Measurements from ENCODE around the gene ZSWIM1.

ZSWIM1 gene

DNA sequence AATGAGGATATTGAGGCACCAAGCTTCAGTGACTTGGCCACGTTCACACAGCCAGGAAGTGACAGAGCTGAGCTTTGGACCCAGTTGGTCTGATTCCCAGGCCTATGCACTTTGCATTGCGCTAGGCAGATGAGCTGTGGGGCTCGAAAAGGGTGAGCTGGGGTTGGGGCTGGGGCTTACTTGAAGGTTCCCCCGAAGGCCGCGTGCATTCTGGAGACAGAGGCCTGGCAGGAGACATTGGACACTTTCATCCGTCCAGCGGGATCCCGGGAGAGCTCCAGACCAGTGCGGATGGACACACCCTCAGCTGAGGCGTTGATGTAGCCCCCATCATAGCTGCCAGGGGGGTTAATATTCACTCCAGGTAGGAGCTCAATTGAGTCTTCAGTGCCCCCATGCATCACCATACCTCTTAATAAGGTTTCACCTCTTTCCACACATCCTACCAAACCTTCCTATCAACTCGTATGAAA, 28.3 kb downstream of the ZSWIM1 start:
- no peak for DNase-seq (ENCODE audit: low spot score)

DNA sequence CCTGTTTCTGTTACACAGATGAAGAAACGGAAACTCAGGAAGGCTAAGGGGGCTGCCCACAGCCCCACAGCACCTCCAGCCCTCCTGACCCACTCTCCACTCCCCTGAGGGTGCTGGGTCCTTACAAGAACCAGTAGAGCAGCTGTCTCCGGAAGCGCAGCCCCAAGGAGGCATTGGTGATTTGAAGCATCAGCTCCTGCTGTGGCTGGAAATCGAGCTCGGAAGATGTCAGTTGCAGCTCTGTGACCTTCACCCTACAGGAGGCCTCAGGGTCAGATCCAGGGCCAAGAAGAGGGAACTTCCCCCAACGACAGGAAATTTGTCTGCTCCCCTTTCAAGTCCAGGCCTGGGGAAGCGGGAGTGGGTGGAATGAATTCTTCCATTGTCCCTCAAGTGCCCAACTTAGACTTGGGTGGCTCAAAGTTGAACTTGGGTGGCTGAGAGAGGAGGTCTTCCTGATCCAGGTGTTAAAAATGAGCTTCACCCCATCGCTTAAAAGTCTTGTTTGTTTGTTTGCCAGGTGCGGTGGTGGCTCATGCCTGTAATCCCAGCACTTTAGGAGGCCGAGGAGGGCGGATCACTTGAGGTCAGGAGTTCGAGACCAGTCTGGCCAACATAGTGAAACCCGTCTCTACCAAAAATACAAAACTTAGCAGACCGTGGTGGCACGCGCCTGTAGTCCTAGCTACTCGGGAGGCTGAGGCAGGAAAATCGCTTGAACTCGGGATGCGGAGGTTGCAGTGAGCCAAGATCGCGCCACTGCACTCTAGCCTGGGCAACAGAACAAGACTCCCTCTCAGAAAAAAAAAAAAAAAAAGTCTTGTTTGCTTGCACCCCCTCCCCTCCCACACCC, 29.0 kb downstream of the ZSWIM1 start:
- no peak for DNase-seq (ENCODE audit: low spot score)

DNA sequence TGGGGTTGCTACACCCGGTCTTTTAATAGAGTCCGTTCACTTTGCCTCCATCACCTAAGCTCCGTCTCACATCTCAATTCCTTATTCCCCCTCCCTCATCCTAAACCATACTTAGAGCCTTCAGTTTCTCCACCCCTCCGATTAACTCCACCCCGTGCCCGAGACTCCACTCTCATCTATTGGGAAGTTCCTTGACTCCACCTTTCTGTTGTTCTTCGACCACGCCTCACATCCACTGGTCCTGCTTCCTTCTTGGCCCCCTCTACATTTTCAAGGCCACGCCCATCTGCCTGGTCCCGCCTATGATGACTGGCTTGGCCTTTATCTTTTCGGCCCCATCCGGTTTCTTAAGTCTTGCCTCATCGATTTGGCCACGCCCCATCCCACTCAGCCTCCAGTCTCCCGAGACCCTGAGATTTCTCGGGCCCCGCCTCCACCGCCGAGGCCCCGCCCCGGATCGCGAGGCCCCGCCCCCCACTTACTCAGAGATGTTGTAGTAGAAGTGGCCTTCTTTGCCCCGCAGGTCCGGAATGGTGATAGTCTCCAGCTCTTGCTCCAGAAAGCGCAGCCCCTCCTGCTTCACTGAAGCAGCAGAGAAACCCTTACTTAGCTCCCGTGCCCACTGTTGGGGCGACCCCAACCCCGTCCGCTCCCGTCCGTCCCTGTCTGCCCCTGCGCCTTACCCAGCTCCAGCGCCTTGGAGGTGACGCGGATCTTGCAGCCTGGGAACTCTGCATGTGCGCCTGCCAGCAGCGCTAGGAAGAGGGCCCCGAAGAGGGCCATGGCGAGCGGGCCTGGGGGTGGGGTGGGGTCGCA, 29.9 kb downstream of the ZSWIM1 start:
- peak; percentile 96 for DNase-seq (ENCODE audit: low spot score)

DNA sequence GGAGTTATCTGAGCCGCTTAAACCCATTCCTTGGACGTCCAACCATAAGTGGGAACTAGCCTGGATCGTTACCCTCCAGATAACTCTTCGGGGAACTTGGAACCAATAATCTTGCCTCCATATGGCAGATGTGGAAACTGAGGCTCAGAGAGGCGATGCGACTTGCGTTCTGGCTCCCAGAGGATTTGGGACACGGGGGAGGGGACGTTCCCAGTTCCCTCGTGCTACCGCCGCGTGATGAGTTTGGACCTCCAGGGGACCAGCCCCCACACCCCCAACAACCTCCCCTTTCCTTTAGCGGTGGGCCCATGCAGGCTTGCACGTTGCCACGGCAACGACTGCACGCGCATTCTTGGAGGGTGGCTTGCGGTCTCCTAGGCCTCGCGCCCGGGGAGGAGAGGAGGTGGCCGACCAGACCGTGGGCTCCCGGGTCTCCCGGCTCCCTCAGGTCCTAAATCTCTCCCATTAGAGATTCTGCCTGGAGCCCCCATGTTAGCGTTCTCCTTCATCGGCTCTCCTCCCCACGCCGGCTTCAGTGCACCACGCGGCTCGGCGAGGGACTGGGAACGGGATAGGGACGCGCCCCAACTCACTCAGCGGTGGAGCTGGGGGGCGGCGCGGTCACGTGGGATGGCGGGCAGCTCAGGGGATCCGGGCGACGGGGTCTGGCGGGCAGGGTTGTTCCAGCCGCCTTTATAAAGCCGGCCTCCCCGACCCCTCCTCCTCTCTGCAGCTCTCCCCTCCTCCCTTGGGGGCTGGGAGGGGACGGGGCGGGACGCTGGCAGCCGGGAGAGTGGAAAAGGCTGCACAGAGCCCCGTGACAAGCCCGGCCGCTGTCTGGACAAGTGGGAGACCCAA, 30.7 kb downstream of the ZSWIM1 start, which contains the start of gene PLTP:
Gene PLTP, minus strand, starts transcription at position 670 of the 858 bp plus-strand sequence. CDS start 703 bp downstream, outside the sequence.
- DNase-seq (ENCODE audit: low spot score), result peak; percentile 77

DNA sequence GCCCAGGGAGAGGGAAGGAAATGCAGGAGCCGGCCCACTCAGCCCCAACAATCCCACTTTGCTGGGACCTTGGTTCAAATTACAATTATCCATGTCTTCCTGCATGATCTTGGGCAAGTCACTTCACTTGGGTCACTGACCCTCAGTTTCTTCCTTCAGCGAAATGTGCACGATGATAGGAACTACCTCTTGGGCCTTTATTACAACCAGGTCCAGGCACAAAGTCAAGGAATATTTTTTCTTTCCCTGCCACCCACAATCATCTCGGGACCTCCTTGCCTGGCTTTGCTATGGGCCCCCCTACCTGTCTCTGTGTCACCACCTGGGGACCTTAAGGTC, 31.3 kb downstream of the ZSWIM1 start:
- no peak for DNase-seq (ENCODE audit: low spot score)

DNA sequence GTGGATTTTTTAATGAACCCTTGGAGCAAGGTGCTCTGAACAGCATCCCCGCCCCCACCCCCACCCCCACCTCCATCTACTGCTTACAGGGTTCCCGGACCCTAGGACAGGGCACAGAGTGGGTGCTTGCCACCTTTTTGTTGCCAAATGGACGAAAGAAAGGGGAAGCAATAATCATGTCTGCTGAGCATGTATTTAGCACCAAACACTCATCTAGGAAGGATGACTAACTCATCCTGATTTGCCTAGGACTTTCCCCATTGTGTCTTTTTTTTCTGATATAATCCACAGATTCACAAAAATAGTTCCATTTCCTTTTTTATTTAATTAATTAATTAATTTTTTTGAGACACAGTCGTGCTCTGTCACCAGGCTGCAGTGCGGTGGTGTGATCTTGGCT, 32.1 kb downstream of the ZSWIM1 start:
- DNase-seq (ENCODE audit: low spot score), result no peak

DNA sequence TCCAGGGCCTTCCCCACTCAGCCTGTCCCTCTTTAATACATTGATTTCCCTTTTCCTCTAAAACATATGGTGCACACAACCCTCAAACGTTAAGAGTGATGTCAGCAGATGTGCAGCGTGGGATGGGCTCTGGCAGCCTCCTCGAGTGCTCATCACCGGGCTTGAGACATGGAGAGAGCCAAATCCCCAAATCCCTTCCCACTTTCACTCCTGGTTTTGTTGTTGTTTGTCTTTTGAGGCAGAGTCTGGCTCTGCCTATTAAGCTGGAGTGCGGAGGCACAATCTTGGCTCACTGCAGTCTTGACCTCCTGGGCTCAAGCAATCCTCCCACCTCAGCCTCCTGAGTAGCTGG, 36.7 kb downstream of the ZSWIM1 start:
- DNase-seq (ENCODE audit: low spot score), result peak; percentile 29

DNA sequence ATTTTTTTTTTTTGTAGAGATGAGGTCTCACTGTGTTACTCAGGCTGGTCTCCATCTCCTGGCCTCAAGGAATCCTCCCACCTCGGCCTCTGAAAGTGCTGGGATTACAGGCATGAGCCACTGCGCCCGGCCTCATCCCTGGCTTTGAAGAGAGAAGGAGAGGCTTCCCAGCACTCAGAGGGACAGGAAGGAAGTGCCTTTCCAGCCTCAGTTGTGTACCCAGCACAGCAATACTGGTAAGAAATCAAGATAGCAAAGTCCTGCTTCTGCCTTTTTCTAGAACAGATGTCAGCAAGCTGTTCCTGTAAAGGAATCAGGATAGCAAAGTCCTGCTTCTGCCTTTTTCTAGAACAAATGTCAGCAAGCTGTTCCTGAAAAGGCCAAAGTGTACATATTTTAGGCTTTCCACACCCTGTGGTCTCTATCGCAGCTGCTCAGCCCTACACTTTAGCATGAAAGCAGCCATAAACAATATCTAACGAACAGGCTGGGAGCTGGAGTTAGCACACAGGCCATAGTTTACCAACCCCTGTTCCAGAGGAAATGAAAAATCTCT, 37.2 kb downstream of the ZSWIM1 start:
- DNase-seq (ENCODE audit: low spot score), result no peak

DNA sequence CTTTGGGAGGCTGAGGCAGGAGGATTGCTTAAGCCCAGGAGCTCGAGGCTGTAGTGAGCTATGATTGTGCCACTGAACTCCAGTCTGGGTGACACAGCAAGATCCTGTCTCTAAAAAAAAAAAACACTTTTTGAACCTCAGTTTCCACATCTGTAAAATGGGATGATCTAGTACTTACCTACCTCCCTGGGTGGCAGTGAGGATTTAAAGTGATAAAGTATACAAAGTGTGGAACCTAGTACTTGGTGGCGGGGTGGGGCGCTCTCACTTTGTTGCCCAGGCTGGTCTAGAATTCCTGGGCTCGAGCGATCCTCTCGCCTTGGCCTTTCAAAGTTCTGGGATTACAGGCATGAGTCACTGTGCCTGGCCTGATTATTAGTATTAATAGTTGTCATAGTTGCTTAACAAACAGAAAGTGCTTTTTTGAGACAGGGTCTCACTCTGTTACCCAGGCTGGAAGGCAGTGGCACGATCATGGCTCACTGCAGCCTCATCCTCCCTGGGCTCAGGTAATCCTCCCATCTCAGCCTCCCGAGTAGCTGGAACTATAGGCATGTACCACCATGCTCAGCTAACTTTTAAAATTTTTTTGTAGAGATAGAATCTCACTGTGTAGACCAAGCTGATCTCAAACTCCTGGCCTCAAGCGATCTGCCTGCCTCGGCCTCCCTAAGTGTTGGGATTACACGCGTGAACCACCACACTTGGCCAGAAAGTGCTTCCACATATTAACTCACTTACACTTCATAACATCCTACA, 37.9 kb downstream of the ZSWIM1 start:
- no peak for DNase-seq (ENCODE audit: low spot score)

DNA sequence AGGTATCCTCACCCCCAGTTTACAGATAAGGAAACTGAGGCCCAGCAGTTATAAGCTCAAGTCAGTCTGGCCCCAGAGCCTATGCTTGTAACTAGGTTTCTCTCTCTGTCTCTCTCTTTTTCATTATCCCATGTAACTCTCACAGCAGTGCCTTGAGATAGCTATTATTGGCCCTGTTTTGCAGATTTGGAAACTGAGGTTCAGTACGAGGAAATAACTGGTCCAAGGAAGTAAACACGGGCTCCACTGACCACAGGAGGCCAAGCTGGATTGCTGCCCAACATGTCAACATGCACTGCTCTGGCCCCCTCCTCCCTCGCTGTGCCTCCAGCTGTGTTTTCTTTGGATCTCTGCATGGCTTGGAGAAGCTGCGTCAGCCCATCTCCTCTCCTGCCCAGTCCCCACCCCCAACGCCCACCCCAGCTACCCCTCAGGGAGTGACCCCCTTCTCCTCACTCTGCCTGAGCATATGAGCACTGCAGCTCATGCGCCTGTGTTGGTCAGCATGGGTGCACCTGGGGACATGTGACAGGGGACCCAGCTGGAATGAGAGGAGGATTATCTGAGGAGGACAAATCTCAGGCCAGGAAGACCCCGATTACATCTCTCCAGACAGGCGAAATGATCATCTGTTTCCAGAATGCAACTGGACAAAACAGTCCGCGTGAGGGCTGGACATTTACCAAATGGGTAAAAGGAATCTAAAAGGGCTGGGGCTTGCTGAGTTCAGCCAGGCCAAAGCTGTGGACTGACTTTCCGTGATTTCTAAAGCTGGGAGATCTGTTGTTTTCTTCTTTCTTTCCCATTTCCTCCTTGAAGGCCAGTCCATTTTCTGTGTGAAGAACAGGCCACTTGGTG, 38.7 kb downstream of the ZSWIM1 start:
- DNase-seq (ENCODE audit: low spot score), result no peak

DNA sequence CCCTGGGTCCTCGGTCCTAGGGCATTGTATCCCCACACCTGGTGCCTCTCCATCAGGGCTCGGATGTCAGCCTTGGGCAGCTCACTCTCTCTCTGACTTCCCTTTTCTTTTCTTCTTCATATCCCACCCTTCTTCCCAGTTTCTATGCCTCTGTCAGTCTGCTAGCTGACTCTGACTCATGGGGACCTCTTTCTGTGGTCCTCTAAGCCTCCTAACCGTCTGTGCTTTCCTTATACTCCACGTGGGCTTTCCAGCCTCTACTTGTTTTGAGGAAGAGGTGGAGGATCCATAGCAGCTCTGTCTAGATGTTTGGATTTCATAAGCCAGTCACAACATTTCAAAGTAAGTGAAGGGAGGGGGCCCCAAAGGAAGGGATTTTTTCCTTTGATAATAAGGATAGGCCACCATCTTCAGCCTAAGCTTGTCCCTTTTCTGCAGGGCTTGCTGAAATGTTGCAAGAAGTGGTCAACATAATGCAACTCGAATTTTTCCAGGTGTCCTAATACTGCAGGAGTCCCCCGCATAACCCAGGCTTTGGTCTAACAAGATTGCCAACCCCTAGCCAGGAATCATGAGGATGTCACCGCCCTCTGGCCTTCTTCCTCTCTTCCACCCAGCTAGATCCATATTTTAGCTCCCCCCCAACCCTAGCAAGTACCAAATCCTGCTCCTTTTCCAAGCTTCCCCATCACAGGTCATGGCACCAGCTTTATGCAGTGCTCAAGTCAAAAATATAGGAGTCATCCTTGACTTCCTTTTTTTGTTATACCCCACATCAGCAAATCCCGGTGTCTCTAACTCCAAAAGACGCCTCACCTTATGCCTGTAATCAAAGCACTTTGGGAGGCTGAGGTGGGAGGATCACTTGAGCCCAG, 39.7 kb downstream of the ZSWIM1 start:
- no peak for DNase-seq (ENCODE audit: low spot score)

DNA sequence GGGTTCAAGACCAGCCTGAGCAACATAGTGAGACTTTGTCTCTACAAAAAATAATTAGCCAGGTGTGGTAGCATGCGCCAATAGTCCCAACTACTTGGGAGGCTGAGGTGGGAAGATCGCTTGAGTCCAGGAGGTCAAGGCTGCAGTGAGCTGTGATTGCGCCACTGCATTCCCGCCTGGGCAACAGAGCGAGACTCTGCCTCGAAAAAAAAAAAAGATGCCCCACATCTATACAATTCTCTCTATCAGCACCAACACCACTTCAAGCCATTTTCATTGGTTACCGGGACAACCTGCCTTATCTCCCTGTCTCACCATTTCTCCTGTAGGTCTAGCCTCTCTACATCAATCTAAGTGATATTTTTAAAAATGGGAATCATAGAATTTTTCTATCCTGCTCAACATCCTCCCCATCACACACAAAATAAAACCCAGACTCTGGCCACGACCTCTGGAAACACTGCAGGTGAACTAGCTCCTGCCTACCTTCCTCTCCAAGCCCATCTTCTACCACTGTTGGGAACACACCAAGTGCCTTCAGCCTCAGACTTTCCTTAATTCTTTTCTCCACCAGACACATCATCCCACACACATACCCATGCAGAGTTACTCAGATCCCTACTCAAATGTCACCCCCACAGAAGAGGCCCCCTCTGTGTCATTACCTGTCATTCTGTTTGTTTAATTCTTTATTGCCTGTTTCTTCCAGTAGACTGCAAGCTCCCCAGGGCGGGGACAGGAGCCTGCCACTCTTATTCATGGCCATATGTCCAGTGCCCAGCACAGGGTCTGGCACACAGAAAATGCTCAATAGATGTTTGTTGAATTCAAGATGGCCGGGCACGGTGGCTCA, 40.5 kb downstream of the ZSWIM1 start:
- DNase-seq (ENCODE audit: low spot score), result no peak

DNA sequence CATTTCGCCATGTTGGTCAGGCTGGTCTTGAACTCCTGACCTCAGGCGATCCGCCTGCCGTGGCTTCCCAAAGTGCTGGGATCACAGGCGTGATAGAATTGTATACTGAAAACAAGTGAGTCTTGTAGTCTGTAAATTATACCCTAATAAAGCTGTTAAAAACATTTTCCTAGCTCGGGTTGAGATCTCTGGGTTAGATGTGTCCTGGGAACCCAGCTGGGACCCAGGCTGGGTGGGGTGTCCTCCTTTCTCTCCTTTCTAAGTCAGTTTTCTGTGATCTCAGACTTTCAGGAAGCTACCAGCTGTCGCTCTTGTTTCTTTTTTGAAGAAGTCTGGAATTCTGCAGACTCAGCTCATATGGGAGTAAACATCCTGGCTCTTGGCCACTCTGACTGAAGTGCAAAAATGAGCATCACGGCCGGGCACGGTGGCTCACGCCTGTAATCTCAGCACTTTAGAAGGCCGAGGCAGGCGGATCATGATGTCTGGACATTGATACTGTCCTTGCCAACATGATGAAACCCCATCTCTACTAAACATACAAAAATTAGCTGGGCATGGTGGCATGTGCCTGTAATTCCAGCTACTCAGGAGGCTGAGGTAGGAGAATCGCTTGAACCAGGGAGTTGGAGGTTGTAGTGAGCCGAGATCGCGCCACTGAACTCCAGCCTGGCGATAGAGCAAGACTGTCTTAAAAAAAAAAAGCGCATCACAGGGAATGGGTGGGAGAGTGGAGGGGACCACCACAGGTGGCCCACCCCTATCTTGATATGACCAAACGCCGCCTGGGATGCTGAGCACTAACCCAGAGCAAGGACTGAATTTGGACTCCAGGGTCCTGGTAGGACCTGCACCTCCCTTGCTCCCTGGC, 43.6 kb downstream of the ZSWIM1 start:
- DNase-seq (ENCODE audit: low spot score), result peak; percentile 49

DNA sequence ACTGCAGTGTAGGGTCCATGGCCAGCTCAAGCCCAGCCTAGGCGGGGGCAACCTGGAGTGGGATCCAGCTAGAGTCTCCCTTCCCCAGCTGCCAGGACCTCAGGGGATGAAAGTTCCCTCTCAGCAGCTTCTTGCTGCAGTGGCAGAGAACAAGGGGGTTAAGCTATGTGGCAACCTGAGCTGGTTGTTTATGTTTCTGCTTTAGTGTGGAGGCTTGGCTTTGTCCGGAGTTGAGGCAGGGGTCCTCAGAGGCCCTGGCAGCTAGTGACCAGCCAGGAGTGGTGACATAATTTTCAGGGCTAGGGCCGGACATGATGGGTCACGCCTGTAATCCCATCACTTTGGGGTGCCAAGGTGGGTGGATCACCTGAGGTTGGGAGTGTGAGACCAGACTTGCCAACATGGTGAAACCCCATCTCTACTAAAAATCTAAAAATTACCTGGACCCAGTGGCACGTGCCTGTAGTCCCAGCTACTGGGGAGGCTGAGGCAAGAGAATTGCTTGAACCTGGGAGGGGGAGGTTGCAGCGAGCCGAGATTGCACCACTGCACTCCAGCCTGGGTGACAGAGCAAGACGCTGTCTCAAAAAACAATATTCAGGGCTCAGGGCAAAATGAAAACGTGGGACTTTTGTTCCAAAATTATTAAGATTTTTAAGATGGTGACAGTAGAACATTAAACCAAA, 44.9 kb downstream of the ZSWIM1 start:
- DNase-seq (ENCODE audit: low spot score), result no peak

DNA sequence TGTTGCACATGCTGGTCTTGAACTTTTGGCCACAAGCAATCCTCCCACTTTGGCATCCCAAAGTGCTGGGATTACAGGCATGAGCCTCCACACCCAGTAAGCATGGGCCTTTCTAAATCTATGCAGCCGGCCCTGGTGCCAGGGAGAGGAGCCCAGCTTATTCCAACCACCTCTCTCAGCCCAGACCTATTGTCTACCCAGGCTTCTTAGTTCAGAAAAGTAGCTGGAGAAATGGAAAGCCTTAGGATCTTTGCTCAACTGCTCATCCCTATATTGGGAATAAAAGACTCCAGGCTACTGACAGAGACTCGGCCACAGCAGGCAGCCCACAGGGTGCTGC, 45.7 kb downstream of the ZSWIM1 start:
- DNase-seq (ENCODE audit: low spot score), result no peak

DNA sequence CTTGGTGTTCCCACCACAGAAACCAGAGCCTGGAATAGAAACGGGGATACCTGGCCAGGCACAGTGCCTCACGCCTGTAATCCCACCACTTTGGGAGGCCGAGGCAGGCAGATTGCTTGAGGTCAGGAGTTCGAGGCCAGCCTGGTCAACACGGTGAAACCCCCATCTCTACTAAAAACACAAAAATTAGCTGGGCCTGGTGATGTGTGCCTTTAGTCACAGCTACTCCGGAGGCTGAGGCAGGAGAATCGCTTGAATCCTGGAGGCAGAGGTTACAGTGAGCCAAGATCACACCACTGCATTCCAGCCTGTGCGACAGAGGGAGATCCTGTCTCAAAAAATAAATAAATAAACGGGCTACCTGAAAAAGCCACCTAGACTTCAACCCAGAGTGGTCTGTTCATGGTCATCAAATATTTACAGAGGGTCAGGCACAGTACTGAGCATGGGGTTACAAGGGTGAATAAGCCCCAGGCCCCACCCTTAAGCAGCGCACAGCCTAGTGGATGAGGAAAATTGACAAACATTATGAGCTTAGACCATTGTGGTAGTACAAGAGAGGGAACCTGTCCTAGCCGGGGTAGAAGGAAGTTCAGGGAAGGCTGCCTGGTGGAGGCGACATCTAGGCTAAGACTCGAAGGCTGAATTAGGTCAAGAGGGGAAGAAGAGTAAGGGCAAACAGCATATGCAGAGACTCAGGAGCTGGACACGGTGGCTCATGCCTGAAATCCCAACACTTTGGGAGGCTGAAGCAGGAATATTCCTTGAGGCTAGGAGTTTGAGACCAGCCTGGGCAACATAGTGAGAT, 46.2 kb downstream of the ZSWIM1 start:
- no peak for DNase-seq (ENCODE audit: low spot score)

Data from GM03348 (cell line).